IMR-90 (cell line): Measurements from ENCODE around the gene CIC. TPM values are rescaled to one million over a fixed set of nuclear protein-coding genes. Genes with fewer than 3 reads are reported as not detected.

Experiments used
- ATAC-seq: fragments of 200-7000 bp; cut with Tn5 transposase; 2 replicates; pipeline ENCODE4 v1.9.1; 2020; ENCODE audit warnings: low read depth, mild to moderate bottlenecking, moderate library complexity
- BruUV-seq: library from RNA; stranded (reverse); fragments of 400-500 nt; replicated peaks from 2 replicates; lab custom pipeline; 2021; lab: Mats Ljungman, UMichigan
- CTCF ChIA-PET: fragments of 300-600 bp; formaldehyde crosslinking; extraction: SDS; loops from one replicate; lab custom pipeline; 2021; ENCODE audit warnings: antibody characterized with exemption; lab: Yijun Ruan, JAX
- POLR2A ChIA-PET: fragments of 300-600 bp; sonication (Branson Sonifier 250); formaldehyde crosslinking; loops from one replicate; lab custom pipeline; 2022; ENCODE audit warnings: antibody characterized with exemption; ENCODE audit not compliant: unreplicated experiment; lab: Charles Lee
- DNase-seq: peaks from one replicate; pipeline ENCODE4 v3.0.0; 2013
- H2AFZ ChIP-seq: replicated peaks from 2 replicates; pipeline ENCODE3; 2013; ENCODE audit warnings: low read length, mild to moderate bottlenecking; ENCODE audit not compliant: poor library complexity
- H2AK5ac ChIP-seq: 2 replicates; pipeline ENCODE4 v1.6.1; 2013; ENCODE audit warnings: low read depth, low read length, inconsistent platforms
- H2AK9ac ChIP-seq: replicated peaks from 2 replicates; pipeline ENCODE3; 2013; ENCODE audit warnings: mild to moderate bottlenecking, low read depth, low read length, moderate library complexity; ENCODE audit not compliant: poor library complexity
- H2BK120ac ChIP-seq: 2 replicates; pipeline ENCODE4 v1.6.1; 2013; ENCODE audit warnings: low read depth, low read length, inconsistent platforms
- H2BK15ac ChIP-seq: 3 replicates; pipeline ENCODE4 v1.6.1; 2013; ENCODE audit warnings: low read depth, low read length, inconsistent platforms
- H2BK20ac ChIP-seq: 2 replicates; pipeline ENCODE4 v1.6.1; 2013; ENCODE audit warnings: low read depth, mild to moderate bottlenecking, inconsistent platforms, low read length, moderate library complexity
- H2BK5ac ChIP-seq: 2 replicates; pipeline ENCODE4 v1.6.1; 2013; ENCODE audit warnings: mild to moderate bottlenecking, low read depth, low read length, inconsistent platforms; ENCODE audit not compliant: poor library complexity, severe bottlenecking
- H3K14ac ChIP-seq: replicated peaks from 2 replicates; pipeline ENCODE4 v1.6.1; 2013; ENCODE audit warnings: low read depth, low read length, inconsistent platforms
- H3K18ac ChIP-seq: 2 replicates; pipeline ENCODE4 v1.6.1; 2013; ENCODE audit warnings: low read depth, low read length, control low read depth
- H3K23ac ChIP-seq: 2 replicates; pipeline ENCODE4 v1.6.1; 2013; ENCODE audit warnings: low read depth, low read length, inconsistent platforms
- H3K27ac ChIP-seq: 2 replicates; pipeline ENCODE4 v1.5.1; 2013; ENCODE audit warnings: mild to moderate bottlenecking, control low read depth, low read length; ENCODE audit not compliant: insufficient read depth
- H3K27me3 ChIP-seq: 2 replicates; pipeline ENCODE4 v1.6.1; 2013; ENCODE audit warnings: low read length; ENCODE audit not compliant: control insufficient read depth, insufficient read depth
- H3K36me3 ChIP-seq: 2 replicates; pipeline ENCODE4 v1.6.1; 2013; ENCODE audit warnings: low read length, mixed read lengths; ENCODE audit not compliant: control insufficient read depth, insufficient read depth
- H3K4ac ChIP-seq: 2 replicates; pipeline ENCODE4 v1.6.1; 2013; ENCODE audit warnings: low read depth, low read length, inconsistent platforms
- H3K4me1 ChIP-seq: 2 replicates; pipeline ENCODE4 v1.6.1; 2013; ENCODE audit warnings: low read length, mixed read lengths; ENCODE audit not compliant: control insufficient read depth, insufficient read depth
- H3K4me2 ChIP-seq: 2 replicates; pipeline ENCODE4 v1.6.1; 2013; ENCODE audit warnings: low read depth, mild to moderate bottlenecking, control low read depth, low read length, moderate library complexity
- H3K4me3 ChIP-seq: 2 replicates; pipeline ENCODE4 v1.5.1; 2013; ENCODE audit warnings: low read depth, mild to moderate bottlenecking, control low read depth, low read length, moderate library complexity; ENCODE audit not compliant: insufficient read depth
- H3K56ac ChIP-seq: 2 replicates; pipeline ENCODE4 v1.6.1; 2013; ENCODE audit warnings: low read length, inconsistent platforms; ENCODE audit not compliant: insufficient read depth; ENCODE audit errors: extremely low read depth
- H3K79me1 ChIP-seq, 2 experiments: 2 replicates each; pipeline ENCODE4 v1.6.1; 2013; ENCODE audit warnings: low read length in 2 of 2, inconsistent platforms in 1 of 2, low read depth in 1 of 2
- H3K9ac ChIP-seq: 2 replicates; pipeline ENCODE4 v1.6.1; 2013; ENCODE audit warnings: low read depth, low read length, control low read depth
- H3K9me1 ChIP-seq: 2 replicates; pipeline ENCODE4 v1.6.1; 2013; ENCODE audit warnings: low read length, inconsistent platforms; ENCODE audit not compliant: insufficient read depth
- H3K9me3 ChIP-seq: 2 replicates; pipeline ENCODE4 v1.6.1; 2013; ENCODE audit warnings: low read length; ENCODE audit not compliant: control insufficient read depth, insufficient read depth
- H4K20me1 ChIP-seq: 2 replicates; pipeline ENCODE4 v1.6.1; 2013; ENCODE audit warnings: low read length, inconsistent platforms; ENCODE audit not compliant: insufficient read depth
- H4K5ac ChIP-seq: 2 replicates; pipeline ENCODE4 v1.6.1; 2013; ENCODE audit warnings: mild to moderate bottlenecking, low read depth, low read length, control low read depth
- H4K8ac ChIP-seq, 2 experiments: 2 replicates each; pipeline ENCODE4 v1.6.1; 2013; ENCODE audit warnings: low read depth in 2 of 2, low read length in 2 of 2, control low read depth in 1 of 2, inconsistent platforms in 1 of 2
- H4K91ac ChIP-seq: 2 replicates; pipeline ENCODE4 v1.6.1; 2013; ENCODE audit warnings: low read depth, low read length, inconsistent platforms; ENCODE audit not compliant: insufficient read depth
- BHLHE40 ChIP-seq: fragments of 150-350 bp; IDR thresholded peaks from 2 replicates; pipeline ENCODE4 v1.6.1; 2016; ENCODE audit warnings: mild to moderate bottlenecking, low read depth, low read length
- MAZ ChIP-seq: IDR thresholded peaks from 2 replicates; pipeline ENCODE4 v1.6.1; 2012; ENCODE audit warnings: low read depth, mild to moderate bottlenecking, low read length, improper control_type of control experiment, moderate library complexity, borderline replicate concordance
- MXI1 ChIP-seq: IDR thresholded peaks from 2 replicates; pipeline ENCODE4 v1.6.1; 2012; ENCODE audit warnings: low read depth, mild to moderate bottlenecking, low read length, moderate library complexity, borderline replicate concordance
- POLR2A ChIP-seq: IDR thresholded peaks from 2 replicates; pipeline ENCODE4 v1.6.1; 2012; ENCODE audit warnings: mild to moderate bottlenecking, low read depth, low read length
- RAD21 ChIP-seq: IDR thresholded peaks from 2 replicates; pipeline ENCODE4 v1.6.1; 2012; ENCODE audit warnings: low read length, improper control_type of control experiment
- SMC3 ChIP-seq: fragments of 150-350 bp; IDR thresholded peaks from 2 replicates; pipeline ENCODE4 v1.6.1; 2016; ENCODE audit warnings: low read depth, mild to moderate bottlenecking, antibody characterized with exemption, low read length, moderate library complexity
- WGBS, 2 experiments: methylation state at CpG; one replicate each; pipeline versions ENCODE4 v1.1.5 to v1.1.7; 2013; ENCODE audit warnings: missing lambda C conversion rate in 2 of 2; ENCODE audit not compliant: insufficient read length in 1 of 2; ENCODE audit errors: extremely low coverage in 2 of 2; 5-methylcytosine and 5-hydroxymethylcytosine counted together
- dilution Hi-C: fragments of 300-500 bp; cut with HindIII; formaldehyde crosslinking; loops from one replicate; pipeline ENCODE4 v1.14.3; 2018; ENCODE audit warnings: low sequenced_read_pairs; ENCODE audit not compliant: unreplicated experiment
- in situ Hi-C: fragments of 300-500 bp; cut with MboI; formaldehyde crosslinking; loops from 3 replicates; pipeline ENCODE4 v1.14.3; 2019; ENCODE audit warnings: low sequenced_read_pairs, inconsistent platforms, mixed read lengths
- intact Hi-C: fragments of 100-400 bp; cut with micrococcal nuclease; formaldehyde crosslinking; loops from 2 replicates; pipeline ENCODE4 v1.10.0; 2022
- polyA plus RNA-seq, 3 experiments: library from polyadenylated mRNA; depleted of rRNA; stranded (reverse); fragments of >200 nt; gene quantifications; 2 replicates each; pipeline ENCODE4 v1.2.3, GENCODE V29; 2012; ENCODE audit warnings: low replicate concordance in 1 of 3
- total RNA-seq: library from RNA; depleted of rRNA; stranded (reverse); fragments of >200 nt; gene quantifications from 2 replicates; pipeline ENCODE4 v1.2.3, GENCODE V29; 2012
- TF ChIP-seq, protein P1 (sequence below): conservative IDR thresholded peaks from 2 replicates; pipeline ENCODE4 v1.5.1; 2012; ENCODE audit warnings: mild to moderate bottlenecking, low read depth, low read length, improper control_type of control experiment

Gene CIC
- total and polyA plus RNA-seq, 2 of the 4 experiments (the other 2 are of a cell fraction): 1.8 to 23.2 TPM

- in situ Hi-C loops: no loop called here
- no peak overlapping the region for H2AK5ac ChIP-seq
- ChIA-PET CTCF (no interaction called here), POLR2A (no interaction called here)
- no peak overlapping the region for H2BK15ac ChIP-seq
- H4K20me1 ChIP-seq: no peaks in the 10 kb centered on the region
- H4K91ac ChIP-seq: no peak overlapping the region
- H3K4me1 ChIP-seq: peaks cover 7% of the 10 kb centered on the region
- no peak overlapping the region for H3K4me2 ChIP-seq
- H3K23ac ChIP-seq: no peak overlapping the region
- no peak overlapping the region for H3K4me3 ChIP-seq
- no peak overlapping the region for H4K8ac ChIP-seq
- BruUV-seq: no TSS peak
- H3K9me3 ChIP-seq: no peaks in the 10 kb centered on the region
- no peak overlapping the region for H3K56ac ChIP-seq
- ATAC-seq (no peak), DNase-seq (no peak)
- WGBS, 2 experiments: 75% methylated on average over 10 of the region's 22 CpGs; no CpG with 5 or more reads in 1 of the 2 experiments
- no peak overlapping the region for H2BK120ac ChIP-seq
- intact Hi-C loops: no loop called here
- H3K27ac ChIP-seq: no peak overlapping the region
- H3K79me1 ChIP-seq: peaks cover 1 to 12% of the 10 kb centered on the region in 2 experiments; a peak in 2 of 4 replicates
- no peak overlapping the region for H4K5ac ChIP-seq
- H3K9ac ChIP-seq: no peak overlapping the region
- no peak overlapping the region for H3K14ac ChIP-seq
- H2AK9ac ChIP-seq: no peak overlapping the region
- no peaks in the 10 kb centered on the region for H3K36me3 ChIP-seq
- no peak overlapping the region for H2BK5ac ChIP-seq
- TF ChIP-seq POLR2A: no peak
- no peak for TF ChIP-seq BHLHE40
- TF ChIP-seq SMC3: no peak
- TF ChIP-seq, protein P1, sequence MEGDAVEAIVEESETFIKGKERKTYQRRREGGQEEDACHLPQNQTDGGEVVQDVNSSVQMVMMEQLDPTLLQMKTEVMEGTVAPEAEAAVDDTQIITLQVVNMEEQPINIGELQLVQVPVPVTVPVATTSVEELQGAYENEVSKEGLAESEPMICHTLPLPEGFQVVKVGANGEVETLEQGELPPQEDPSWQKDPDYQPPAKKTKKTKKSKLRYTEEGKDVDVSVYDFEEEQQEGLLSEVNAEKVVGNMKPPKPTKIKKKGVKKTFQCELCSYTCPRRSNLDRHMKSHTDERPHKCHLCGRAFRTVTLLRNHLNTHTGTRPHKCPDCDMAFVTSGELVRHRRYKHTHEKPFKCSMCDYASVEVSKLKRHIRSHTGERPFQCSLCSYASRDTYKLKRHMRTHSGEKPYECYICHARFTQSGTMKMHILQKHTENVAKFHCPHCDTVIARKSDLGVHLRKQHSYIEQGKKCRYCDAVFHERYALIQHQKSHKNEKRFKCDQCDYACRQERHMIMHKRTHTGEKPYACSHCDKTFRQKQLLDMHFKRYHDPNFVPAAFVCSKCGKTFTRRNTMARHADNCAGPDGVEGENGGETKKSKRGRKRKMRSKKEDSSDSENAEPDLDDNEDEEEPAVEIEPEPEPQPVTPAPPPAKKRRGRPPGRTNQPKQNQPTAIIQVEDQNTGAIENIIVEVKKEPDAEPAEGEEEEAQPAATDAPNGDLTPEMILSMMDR: no peak
- TF ChIP-seq MAZ: no peak
- no peak for TF ChIP-seq MXI1
- TF ChIP-seq RAD21: no peak
- H3K18ac ChIP-seq: no peak overlapping the region
- peaks cover 10% of the 10 kb centered on the region; the same call in 1 of the 2 replicates for H3K9me1 ChIP-seq
- no peak overlapping the region for H3K4ac ChIP-seq
- H3K27me3 ChIP-seq: peaks cover 5% of the 10 kb centered on the region
- dilution Hi-C loops: no loop called here
- no peak overlapping the region for H2AFZ ChIP-seq
- no peak overlapping the region for H2BK20ac ChIP-seq
Observed at GRCh38 chr19:42306646-42307045, 37.6 kb downstream of the CIC start.
